ENCODE measurements around the gene DALRD3. TPM values are rescaled to one million over a fixed set of nuclear protein-coding genes. Genes with fewer than 3 reads are reported as not detected.
A peak's percentile ranks its signal among the peaks of the same experiment; 100 is the strongest.

The DALRD3 gene
- polyA plus RNA-seq, 1 donor, result 28.5 TPM

GRCh38 chr3:49021813-49022687 is 3.7 kb upstream of the DALRD3 start, which contains the start of gene NDUFAF3:
NDUFAF3 (plus strand) TSS chr3:49022121; CDS start chr3:49022145, 24 bp downstream.
- DNase-seq, result peak; percentile 94 to 95
- WGBS (ENCODE audit: insufficient coverage, low lambda C conversion rate), result no CpG with 5 or more reads among the region's 83 CpGs
- Histone ChIP-seq H3K27ac (ENCODE audit: low read length) (peak within 1 kb of the TSS; percentile 100), H3K36me3 (ENCODE audit: control insufficient read depth, insufficient read depth, low read length) (peaks cover 39% of the 10 kb centered on the region), H3K27me3 (ENCODE audit: control insufficient read depth, insufficient read depth, low read length) (no peaks in the 10 kb centered on the region), H3K9me3 (ENCODE audit: control insufficient read depth, low read depth, low read length) (peaks cover 3% of the 10 kb centered on the region), H3K4me1 (ENCODE audit: control insufficient read depth, insufficient read depth, low read length) (peaks cover 31% of the 10 kb centered on the region), H3K4me3 (ENCODE audit: low read length) (peak within 1 kb of the TSS; percentile 91)

GRCh38 chr3:49021213-49021812 is 2.9 kb upstream of the DALRD3 start:
- peak overlapping the region; percentile 100 for H3K27ac ChIP-seq (ENCODE audit: low read length)
- peaks cover 33% of the 10 kb centered on the region for H3K4me1 ChIP-seq (ENCODE audit: control insufficient read depth, insufficient read depth, low read length)
- H3K27me3 ChIP-seq (ENCODE audit: control insufficient read depth, insufficient read depth, low read length), result no peaks in the 10 kb centered on the region
- peaks cover 3% of the 10 kb centered on the region for H3K9me3 ChIP-seq (ENCODE audit: control insufficient read depth, low read depth, low read length)
- H3K4me3 ChIP-seq (ENCODE audit: low read length), result peak overlapping the region; percentile 91
- WGBS (ENCODE audit: insufficient coverage, low lambda C conversion rate), result no CpG with 5 or more reads among the region's 60 CpGs
- H3K36me3 ChIP-seq (ENCODE audit: control insufficient read depth, insufficient read depth, low read length), result peaks cover 35% of the 10 kb centered on the region
- DNase-seq, result peak; percentile 99

- Histone ChIP-seq H3K27me3 (ENCODE audit: control insufficient read depth, insufficient read depth, low read length) (no peaks in the 10 kb centered on the region), H3K36me3 (ENCODE audit: control insufficient read depth, insufficient read depth, low read length) (peaks cover 35% of the 10 kb centered on the region), H3K9me3 (ENCODE audit: control insufficient read depth, low read depth, low read length) (peaks cover 3% of the 10 kb centered on the region), H3K4me3 (ENCODE audit: low read length) (peak overlapping the region; percentile 91), H3K27ac (ENCODE audit: low read length) (peak overlapping the region; percentile 100), H3K4me1 (ENCODE audit: control insufficient read depth, insufficient read depth, low read length) (peaks cover 33% of the 10 kb centered on the region)
- WGBS (ENCODE audit: insufficient coverage, low lambda C conversion rate), result no CpG with 5 or more reads among the region's 51 CpGs
- DNase-seq, result peak; percentile 44 to 80
Measured at GRCh38 chr3:49020330-49021212, 2.2 kb upstream of the DALRD3 start.

GRCh38 chr3:49019941-49020329 is 1.6 kb upstream of the DALRD3 start:
- Histone ChIP-seq H3K36me3 (ENCODE audit: control insufficient read depth, insufficient read depth, low read length) (peaks cover 35% of the 10 kb centered on the region), H3K9me3 (ENCODE audit: control insufficient read depth, low read depth, low read length) (peaks cover 3% of the 10 kb centered on the region), H3K4me3 (ENCODE audit: low read length) (peak overlapping the region; percentile 91), H3K27me3 (ENCODE audit: control insufficient read depth, insufficient read depth, low read length) (no peaks in the 10 kb centered on the region), H3K4me1 (ENCODE audit: control insufficient read depth, insufficient read depth, low read length) (peaks cover 33% of the 10 kb centered on the region), H3K27ac (ENCODE audit: low read length) (peak overlapping the region; percentile 100)
- no CpG with 5 or more reads among the region's 12 CpGs for WGBS (ENCODE audit: insufficient coverage, low lambda C conversion rate)
- DNase-seq, result no peak

GRCh38 chr3:49018707-49019006 is 277 bp upstream of the DALRD3 start:
- Histone ChIP-seq H3K36me3 (ENCODE audit: control insufficient read depth, insufficient read depth, low read length) (peaks cover 35% of the 10 kb centered on the region), H3K27ac (ENCODE audit: low read length) (peak overlapping the region; percentile 80), H3K27me3 (ENCODE audit: control insufficient read depth, insufficient read depth, low read length) (no peaks in the 10 kb centered on the region), H3K4me3 (ENCODE audit: low read length) (peak overlapping the region; percentile 78), H3K4me1 (ENCODE audit: control insufficient read depth, insufficient read depth, low read length) (peaks cover 29% of the 10 kb centered on the region), H3K9me3 (ENCODE audit: control insufficient read depth, low read depth, low read length) (peaks cover 3% of the 10 kb centered on the region)
- no peak for DNase-seq
- no CpG with 5 or more reads among the region's 18 CpGs for WGBS (ENCODE audit: insufficient coverage, low lambda C conversion rate)

- peaks cover 3% of the 10 kb centered on the region for H3K9me3 ChIP-seq (ENCODE audit: control insufficient read depth, low read depth, low read length)
- peak overlapping the region; percentile 80 for H3K27ac ChIP-seq (ENCODE audit: low read length)
- H3K4me1 ChIP-seq (ENCODE audit: control insufficient read depth, insufficient read depth, low read length), result peaks cover 19% of the 10 kb centered on the region
- DNase-seq, result peak in 1 of 2 donors; percentile 29
- peaks cover 42% of the 10 kb centered on the region for H3K36me3 ChIP-seq (ENCODE audit: control insufficient read depth, insufficient read depth, low read length)
- no CpG with 5 or more reads among the region's 23 CpGs for WGBS (ENCODE audit: insufficient coverage, low lambda C conversion rate)
- H3K4me3 ChIP-seq (ENCODE audit: low read length), result peak overlapping the region; percentile 78
- H3K27me3 ChIP-seq (ENCODE audit: control insufficient read depth, insufficient read depth, low read length), result no peaks in the 10 kb centered on the region
Measured at GRCh38 chr3:49017229-49017970, 980 bp downstream of the DALRD3 start.

GRCh38 chr3:49016414-49017228 is 1.8 kb downstream of the DALRD3 start:
- no CpG with 5 or more reads among the region's 6 CpGs for WGBS (ENCODE audit: insufficient coverage, low lambda C conversion rate)
- no peak for DNase-seq
- H3K27me3 ChIP-seq (ENCODE audit: control insufficient read depth, insufficient read depth, low read length), result no peaks in the 10 kb centered on the region
- no peak overlapping the region for H3K27ac ChIP-seq (ENCODE audit: low read length)
- H3K4me3 ChIP-seq (ENCODE audit: low read length), result no peak overlapping the region
- H3K4me1 ChIP-seq (ENCODE audit: control insufficient read depth, insufficient read depth, low read length), result peaks cover 19% of the 10 kb centered on the region
- H3K9me3 ChIP-seq (ENCODE audit: control insufficient read depth, low read depth, low read length), result peaks cover 3% of the 10 kb centered on the region
- H3K36me3 ChIP-seq (ENCODE audit: control insufficient read depth, insufficient read depth, low read length), result peaks cover 50% of the 10 kb centered on the region

GRCh38 chr3:49015765-49016164 is 2.6 kb downstream of the DALRD3 start:
- Histone ChIP-seq H3K9me3 (ENCODE audit: control insufficient read depth, low read depth, low read length) (peaks cover 3% of the 10 kb centered on the region), H3K27ac (ENCODE audit: low read length) (no peak overlapping the region), H3K4me3 (ENCODE audit: low read length) (no peak overlapping the region), H3K4me1 (ENCODE audit: control insufficient read depth, insufficient read depth, low read length) (peaks cover 19% of the 10 kb centered on the region), H3K27me3 (ENCODE audit: control insufficient read depth, insufficient read depth, low read length) (no peaks in the 10 kb centered on the region), H3K36me3 (ENCODE audit: control insufficient read depth, insufficient read depth, low read length) (peaks cover 56% of the 10 kb centered on the region)
- DNase-seq, result no peak
- no CpG with 5 or more reads among the region's 6 CpGs for WGBS (ENCODE audit: insufficient coverage, low lambda C conversion rate)

GRCh38 chr3:49015072-49015471 is 3.3 kb downstream of the DALRD3 start:
- Histone ChIP-seq H3K4me1 (ENCODE audit: control insufficient read depth, insufficient read depth, low read length) (peaks cover 19% of the 10 kb centered on the region), H3K36me3 (ENCODE audit: control insufficient read depth, insufficient read depth, low read length) (peaks cover 56% of the 10 kb centered on the region), H3K27me3 (ENCODE audit: control insufficient read depth, insufficient read depth, low read length) (no peaks in the 10 kb centered on the region), H3K4me3 (ENCODE audit: low read length) (no peak overlapping the region), H3K9me3 (ENCODE audit: control insufficient read depth, low read depth, low read length) (peaks cover 3% of the 10 kb centered on the region), H3K27ac (ENCODE audit: low read length) (no peak overlapping the region)
- no peak for DNase-seq
- WGBS (ENCODE audit: insufficient coverage, low lambda C conversion rate), result no CpG with 5 or more reads among the region's 8 CpGs
